BLaER1 (cell line): Measurements from ENCODE around the gene GRIN3B.
"Not testable (repeated sequence)": the region's sequence is repeated elsewhere in the genome, so short reads cannot be mapped to it uniquely, and the experiment has no call there.

Experiments used
- H3K27ac ChIP-seq: shearing (Covaris generic); formaldehyde crosslinking; 2 replicates; pipeline ENCODE4 v1.8.1; 2022
- H3K27me3 ChIP-seq: shearing (Covaris generic); formaldehyde crosslinking; 2 replicates; pipeline ENCODE4 v1.8.1; 2022
- H3K36me3 ChIP-seq: shearing (Covaris generic); formaldehyde crosslinking; 2 replicates; pipeline ENCODE4 v1.8.1; 2022
- H3K4me1 ChIP-seq: shearing (Covaris generic); formaldehyde crosslinking; 2 replicates; pipeline ENCODE4 v1.8.1; 2022
- H3K4me2 ChIP-seq: shearing (Covaris generic); formaldehyde crosslinking; 2 replicates; pipeline ENCODE4 v1.8.1; 2022
- H3K4me3 ChIP-seq: shearing (Covaris generic); formaldehyde crosslinking; 2 replicates; pipeline ENCODE4 v1.8.1; 2022
- H3K9ac ChIP-seq: shearing (Covaris generic); formaldehyde crosslinking; 2 replicates; pipeline ENCODE4 v1.8.1; 2022
- H3K9me3 ChIP-seq: shearing (Covaris generic); formaldehyde crosslinking; 2 replicates; pipeline ENCODE4 v1.8.1; 2022
- H4K20me1 ChIP-seq: shearing (Covaris generic); formaldehyde crosslinking; 2 replicates; pipeline ENCODE4 v1.8.1; 2022
- Cebpa-rat ChIP-seq: shearing (Covaris generic); IDR thresholded peaks from 2 replicates; pipeline ENCODE4 v1.8.1; 2022

GRIN3B gene

GRCh38 chr19:1000095-1000494 lies at the start of gene GRIN3B:
TSS of gene GRIN3B (plus strand) at chr19:1000419. CDS start at chr19:1000438, 19 bp downstream.
- Histone ChIP-seq H3K36me3 (no peaks in the 10 kb centered on the region), H3K9me3 (no peaks in the 10 kb centered on the region), H3K27me3 (peaks cover 85% of the 10 kb centered on the region), H3K4me3 (peak within 1 kb of the TSS; percentile 55), H4K20me1 (peaks cover 54% of the 10 kb centered on the region), H3K4me1 (peaks cover 35% of the 10 kb centered on the region), H3K27ac (no peak within 1 kb of the TSS), H3K4me2 (peak within 1 kb of the TSS; percentile 66), H3K9ac (no peak within 1 kb of the TSS)
- TF ChIP-seq Cebpa-rat: no peak

DNA sequence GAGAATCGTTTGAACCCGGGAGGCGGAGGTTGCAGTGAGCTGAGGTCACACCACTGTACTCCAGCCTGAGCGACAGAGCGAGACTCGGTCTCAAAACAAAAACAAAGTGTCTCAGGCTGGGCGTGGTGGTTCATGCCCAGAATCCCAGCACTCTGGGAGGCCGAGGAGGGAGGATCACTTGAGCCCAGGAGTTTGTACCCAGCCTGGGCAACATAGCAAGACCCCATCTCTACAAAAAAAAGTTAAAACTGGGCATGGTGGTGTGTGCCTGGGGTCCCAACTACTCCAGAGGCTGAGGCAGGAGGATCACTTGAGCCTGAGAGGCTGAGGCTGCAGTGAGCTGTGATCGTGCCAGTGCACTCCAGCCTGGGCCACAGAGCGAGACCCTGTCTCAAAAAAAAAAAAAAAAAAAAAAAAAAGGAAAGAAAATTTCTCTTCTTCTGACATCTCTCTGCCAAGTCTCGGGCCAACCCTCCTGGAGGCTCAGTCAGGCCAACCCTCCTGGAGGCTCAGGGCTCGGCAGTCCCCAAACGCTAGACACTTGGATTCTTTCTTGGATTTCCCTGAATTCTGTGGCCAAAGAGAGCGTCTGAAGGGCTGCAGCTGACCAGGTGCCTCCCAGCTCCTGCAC lies 48.1 kb upstream of the GRIN3B start:
- H3K27ac ChIP-seq: peak overlapping the region; percentile 89
- peak overlapping the region; percentile 76 for H3K9ac ChIP-seq
- H3K4me3 ChIP-seq: peak overlapping the region; percentile 62; the same call in 1 of the 2 replicates

DNA sequence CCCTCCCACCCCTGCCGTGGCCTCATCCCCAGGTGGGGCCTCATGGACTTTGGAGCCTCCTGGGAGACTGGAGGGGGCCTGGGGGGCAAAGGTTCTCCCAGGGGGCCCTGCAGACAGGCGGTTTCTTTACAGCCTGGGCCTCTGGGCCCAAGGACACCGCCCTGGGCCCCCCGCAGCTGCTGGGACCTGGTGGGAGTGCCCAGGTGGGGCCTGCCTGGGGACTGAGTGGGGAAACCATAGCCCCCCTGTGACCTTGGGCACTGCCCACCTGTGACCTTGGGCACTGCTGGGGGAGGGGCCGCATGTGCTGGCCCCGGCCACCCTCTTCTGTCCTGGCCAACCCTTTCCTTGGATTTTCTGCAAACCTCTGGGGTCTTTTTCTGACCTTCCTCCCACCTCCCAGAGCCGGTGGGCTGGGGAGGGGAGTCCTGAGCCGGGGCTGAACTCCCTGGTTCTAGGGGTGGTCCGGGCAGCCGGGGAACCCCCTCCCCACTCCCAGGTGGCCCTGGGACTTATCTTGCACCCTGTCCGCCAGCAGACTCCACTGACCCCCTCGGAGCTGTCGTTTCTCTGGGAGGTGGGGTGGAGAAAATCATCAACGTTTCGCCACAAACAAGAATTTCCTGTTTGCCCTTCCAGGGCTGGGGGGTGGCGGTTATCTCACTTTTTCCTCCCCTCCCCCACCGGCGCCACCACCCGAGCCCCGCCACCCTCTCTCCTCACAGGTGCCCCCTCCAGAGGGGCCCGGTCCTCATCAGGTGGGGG lies 47.4 kb upstream of the GRIN3B start:
- Histone ChIP-seq H3K4me1 (peaks cover 95% of the 10 kb centered on the region), H3K9me3 (no peaks in the 10 kb centered on the region), H3K27me3 (no peaks in the 10 kb centered on the region), H3K4me2 (peak overlapping the region; percentile 99), H3K4me3 (peak overlapping the region; percentile 62), H3K36me3 (no peaks in the 10 kb centered on the region), H4K20me1 (peaks cover 53% of the 10 kb centered on the region), H3K27ac (peak overlapping the region; percentile 89), H3K9ac (peak overlapping the region; percentile 76)
- no peak for TF ChIP-seq Cebpa-rat

More for the DNA sequence above, 48.1 kb upstream of the GRIN3B start:
- Histone ChIP-seq H3K4me1 (peaks cover 96% of the 10 kb centered on the region), H3K9me3 (no peaks in the 10 kb centered on the region), H3K27me3 (no peaks in the 10 kb centered on the region), H3K36me3 (no peaks in the 10 kb centered on the region), H4K20me1 (peaks cover 54% of the 10 kb centered on the region), H3K4me2 (peak overlapping the region; percentile 99)
- no peak for TF ChIP-seq Cebpa-rat

GRCh38 chr19:953445-954271 lies 46.6 kb upstream of the GRIN3B start:
- Histone ChIP-seq H4K20me1 (peaks cover 47% of the 10 kb centered on the region), H3K27me3 (no peaks in the 10 kb centered on the region), H3K9ac (peak overlapping the region; percentile 42; the same call in 1 of the 2 replicates), H3K9me3 (no peaks in the 10 kb centered on the region), H3K4me1 (peaks cover 87% of the 10 kb centered on the region), H3K27ac (peak overlapping the region; percentile 89), H3K4me2 (peak overlapping the region; percentile 99), H3K36me3 (no peaks in the 10 kb centered on the region), H3K4me3 (peak overlapping the region; percentile 62)
- TF ChIP-seq Cebpa-rat: no peak

DNA sequence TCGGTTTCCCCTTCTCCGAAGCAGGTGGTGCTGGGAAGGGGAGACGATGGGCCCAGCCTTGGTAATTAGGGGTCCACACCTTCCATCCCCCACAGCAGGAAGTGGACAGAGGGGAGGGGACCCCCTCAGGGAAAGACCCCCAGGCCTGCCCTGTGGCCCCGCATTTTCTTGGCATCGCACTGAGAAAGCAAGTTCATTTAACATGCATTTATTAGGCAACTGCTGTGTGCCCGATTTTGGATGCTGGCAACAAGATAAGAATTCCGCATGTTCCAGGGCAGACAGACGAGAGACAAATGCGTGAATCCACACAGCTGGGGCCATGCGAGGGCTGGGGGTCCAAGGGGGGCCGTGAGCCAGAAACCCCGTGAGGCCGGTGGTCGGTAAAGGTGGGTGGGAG lies 45.9 kb upstream of the GRIN3B start:
- H3K36me3 ChIP-seq: peaks cover 6% of the 10 kb centered on the region; the same call in 1 of the 2 replicates
- peak overlapping the region; percentile 89 for H3K27ac ChIP-seq
- TF ChIP-seq Cebpa-rat: no peak
- H3K4me1 ChIP-seq: peaks cover 81% of the 10 kb centered on the region
- H3K4me3 ChIP-seq: peak overlapping the region; percentile 62; the same call in 1 of the 2 replicates
- no peaks in the 10 kb centered on the region for H3K27me3 ChIP-seq
- H3K9ac ChIP-seq: peak overlapping the region; percentile 42
- H3K4me2 ChIP-seq: peak overlapping the region; percentile 99
- H4K20me1 ChIP-seq: peaks cover 52% of the 10 kb centered on the region
- H3K9me3 ChIP-seq: no peaks in the 10 kb centered on the region

DNA sequence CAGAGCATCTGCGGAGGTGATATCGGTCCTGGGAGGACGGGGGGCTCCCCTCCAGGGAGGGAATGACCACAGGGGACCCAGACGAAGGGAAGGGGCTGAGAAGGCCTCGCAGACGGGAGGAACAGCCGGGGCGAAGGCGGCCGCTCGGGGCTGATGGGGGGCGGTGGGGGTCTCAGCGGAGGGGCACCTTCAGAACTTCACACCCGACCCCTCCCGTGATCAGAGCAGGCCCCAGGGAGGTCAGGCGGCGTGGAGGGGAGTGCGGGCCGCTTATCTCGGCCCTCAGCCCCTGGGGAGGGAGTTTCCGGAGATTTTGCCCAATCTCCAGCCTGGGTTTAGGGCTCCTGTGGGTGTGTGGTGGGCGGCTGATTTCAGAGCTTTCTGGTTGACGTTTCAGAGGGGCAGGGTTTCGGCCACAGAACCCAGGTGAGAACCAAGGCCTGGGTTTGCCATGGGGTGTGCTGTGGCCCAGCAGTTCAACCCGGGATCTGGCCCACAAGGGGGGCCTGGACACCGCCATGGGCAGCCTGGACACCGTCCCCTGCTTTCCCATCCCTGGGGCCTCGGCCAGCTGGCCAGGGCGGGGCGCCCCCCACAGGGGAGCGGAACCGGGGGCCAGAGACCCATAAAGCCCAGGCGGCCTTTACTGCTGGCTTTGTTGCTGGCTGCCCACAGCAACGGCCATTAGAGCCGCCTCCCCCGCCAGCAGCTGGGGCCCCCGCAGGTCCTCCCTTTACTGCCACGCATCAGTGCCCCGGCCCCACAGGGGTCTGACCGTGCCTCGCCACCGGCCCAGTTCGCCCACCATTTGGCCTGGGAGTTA lies 45.3 kb upstream of the GRIN3B start:
- H3K27ac ChIP-seq: peak overlapping the region; percentile 89
- H4K20me1 ChIP-seq: peaks cover 58% of the 10 kb centered on the region
- H3K9ac ChIP-seq: peak overlapping the region; percentile 42
- peaks cover 75% of the 10 kb centered on the region for H3K4me1 ChIP-seq
- no peaks in the 10 kb centered on the region for H3K9me3 ChIP-seq
- no peaks in the 10 kb centered on the region for H3K27me3 ChIP-seq
- no peak for TF ChIP-seq Cebpa-rat
- peak overlapping the region; percentile 99 for H3K4me2 ChIP-seq
- peaks cover 12% of the 10 kb centered on the region for H3K36me3 ChIP-seq
- peak overlapping the region; percentile 62 for H3K4me3 ChIP-seq

- H4K20me1 ChIP-seq: peaks cover 64% of the 10 kb centered on the region
- peaks cover 63% of the 10 kb centered on the region for H3K4me1 ChIP-seq
- TF ChIP-seq Cebpa-rat: no peak
- no peak overlapping the region for H3K9ac ChIP-seq
- H3K36me3 ChIP-seq: peaks cover 24% of the 10 kb centered on the region
- peak overlapping the region; percentile 89; the same call in 1 of the 2 replicates for H3K27ac ChIP-seq
- no peak overlapping the region for H3K4me3 ChIP-seq
- H3K4me2 ChIP-seq: peak overlapping the region; percentile 99
- no peaks in the 10 kb centered on the region for H3K27me3 ChIP-seq
- H3K9me3 ChIP-seq: no peaks in the 10 kb centered on the region
Observed at GRCh38 chr19:955803-956765, 44.1 kb upstream of the GRIN3B start.

DNA sequence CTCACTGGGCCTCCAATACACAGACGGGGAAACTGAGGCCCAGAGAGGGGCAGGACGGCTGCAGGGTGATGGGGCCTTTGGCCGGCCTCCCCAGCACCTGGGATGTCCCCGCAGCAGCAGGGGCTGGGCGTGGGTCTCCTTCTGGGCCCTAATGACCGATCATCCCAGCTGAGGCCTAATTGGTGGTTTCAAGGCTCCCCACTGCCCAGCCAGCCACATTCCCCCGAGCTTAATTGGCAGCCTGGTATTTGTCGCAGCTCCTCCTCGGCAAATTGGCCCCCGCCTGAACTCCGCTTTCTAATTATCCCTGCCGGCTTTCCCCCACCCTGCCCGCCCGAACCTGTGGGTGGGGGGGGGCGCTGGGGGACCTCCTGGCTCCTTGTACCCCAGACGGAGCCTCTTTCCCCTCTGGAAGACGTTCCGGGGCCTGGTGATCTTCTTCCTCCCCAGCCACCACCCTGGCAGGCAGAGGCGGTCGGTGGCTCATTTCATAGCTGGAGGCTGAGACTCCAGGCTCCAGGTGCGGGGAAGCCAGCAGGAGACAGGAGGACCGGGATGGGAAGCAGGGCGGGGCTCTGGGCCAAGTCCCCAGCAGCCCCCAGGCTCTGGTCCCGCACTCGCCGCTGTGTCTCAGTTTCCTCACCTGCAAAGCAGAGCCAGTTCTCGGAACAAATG lies 43.3 kb upstream of the GRIN3B start:
- H4K20me1 ChIP-seq: peaks cover 56% of the 10 kb centered on the region
- H3K27me3 ChIP-seq: no peaks in the 10 kb centered on the region
- H3K4me3 ChIP-seq: no peak overlapping the region
- H3K9ac ChIP-seq: no peak overlapping the region
- peaks cover 31% of the 10 kb centered on the region for H3K36me3 ChIP-seq
- H3K27ac ChIP-seq: no peak overlapping the region
- TF ChIP-seq Cebpa-rat: no peak
- no peaks in the 10 kb centered on the region for H3K9me3 ChIP-seq
- H3K4me2 ChIP-seq: no peak overlapping the region
- peaks cover 57% of the 10 kb centered on the region for H3K4me1 ChIP-seq

- H3K27ac ChIP-seq, H3K4me3 ChIP-seq, H3K27me3 ChIP-seq, H3K4me2 ChIP-seq, H3K9me3 ChIP-seq, H3K9ac ChIP-seq: not testable (repeated sequence)
- H4K20me1 ChIP-seq: peaks cover 55% of the 10 kb centered on the region
- H3K36me3 ChIP-seq: peaks cover 36% of the 10 kb centered on the region
- H3K4me1 ChIP-seq: peaks cover 54% of the 10 kb centered on the region
Observed at GRCh38 chr19:957578-957977, 42.6 kb upstream of the GRIN3B start.
